Measurements from ENCODE around the gene CFAP53.

Gene CFAP53

GRCh38 chr18:50193796-50194630 is 72.3 kb downstream of the CFAP53 start:
- no peak for DNase-seq (ENCODE audit: low read depth)

- DNase-seq (ENCODE audit: low read depth), result no peak
Measured at GRCh38 chr18:50192995-50193795, 73.1 kb downstream of the CFAP53 start.

GRCh38 chr18:50190926-50191325 is 75.4 kb downstream of the CFAP53 start:
- no peak for DNase-seq (ENCODE audit: low read depth)

- no peak for DNase-seq (ENCODE audit: low read depth)
Measured at GRCh38 chr18:50190236-50190635, 76.1 kb downstream of the CFAP53 start.

GRCh38 chr18:50189160-50189559 is 77.1 kb downstream of the CFAP53 start:
- no peak for DNase-seq (ENCODE audit: low read depth)

GRCh38 chr18:50188652-50189051 is 77.6 kb downstream of the CFAP53 start:
- DNase-seq (ENCODE audit: low read depth), result no peak

GRCh38 chr18:50187659-50188058 is 78.6 kb downstream of the CFAP53 start:
- no peak for DNase-seq (ENCODE audit: low read depth)

GRCh38 chr18:50186385-50186784 is 79.9 kb downstream of the CFAP53 start:
- no peak for DNase-seq (ENCODE audit: low read depth)

- no peak for DNase-seq (ENCODE audit: low read depth)
Measured at GRCh38 chr18:50183556-50183955, 82.7 kb downstream of the CFAP53 start.

- DNase-seq (ENCODE audit: low read depth), result no peak
Measured at GRCh38 chr18:50182511-50182910, 83.8 kb downstream of the CFAP53 start.

- no peak for DNase-seq (ENCODE audit: low read depth)
Measured at GRCh38 chr18:50181590-50181989, 84.7 kb downstream of the CFAP53 start.

GRCh38 chr18:50179465-50179864 is 86.8 kb downstream of the CFAP53 start:
- DNase-seq (ENCODE audit: low read depth), result no peak

- no peak for DNase-seq (ENCODE audit: low read depth)
Measured at GRCh38 chr18:50177294-50177992, 88.9 kb downstream of the CFAP53 start.
